ENCODE results near the gene CD79B. TPM values are rescaled to one million over a fixed set of nuclear protein-coding genes. Genes with fewer than 3 reads are reported as not detected.
A peak's percentile ranks its signal among the peaks of the same experiment; 100 is the strongest.

The CD79B gene
- polyA plus RNA-seq, 1 donor (not counting 4 experiments of a cell fraction or from before 2014, with no cell fraction given), result 0.07 TPM

GRCh38 chr17:63950940-63951907 is 19.1 kb upstream of the CD79B start:
- Histone ChIP-seq H3K79me2 (ENCODE audit: control insufficient read depth, insufficient read depth, low read length) (no peaks in the 10 kb centered on the region), H3K27me3 (ENCODE audit: control insufficient read depth, extremely low read depth, insufficient read depth, low read length) (peaks cover 28% of the 10 kb centered on the region), H3K27ac (ENCODE audit: control insufficient read depth, insufficient read depth, low read length) (no peak overlapping the region), H2AFZ (ENCODE audit: control insufficient read depth, low read length) (no peak overlapping the region), H3K9ac (ENCODE audit: control insufficient read depth, extremely low read depth, insufficient read depth, low read length) (no peak overlapping the region), H3K9me1 (ENCODE audit: control insufficient read depth, extremely low read depth, insufficient read depth, low read length) (no peaks in the 10 kb centered on the region), H3K4me1 (ENCODE audit: control insufficient read depth, extremely low read depth, insufficient read depth, low read length) (no peaks in the 10 kb centered on the region), H3K4me2 (ENCODE audit: control insufficient read depth, extremely low read depth, insufficient read depth, low read depth, low read length) (no peak overlapping the region), H3K36me3 (ENCODE audit: control insufficient read depth in 2 of 2, extremely low read depth in 1 of 2, insufficient read depth in 2 of 2, low read length in 2 of 2) (no peaks in the 10 kb centered on the region), H3K4me3 (ENCODE audit: control insufficient read depth in 2 of 3, extremely low read depth in 1 of 3, insufficient read depth in 2 of 3, low read depth in 1 of 3, low read length in 3 of 3) (no peak overlapping the region), H3K9me3 (ENCODE audit: control insufficient read depth, low read depth, low read length) (no peaks in the 10 kb centered on the region), H4K20me1 (ENCODE audit: control insufficient read depth, extremely low read depth, insufficient read depth, low read length) (no peaks in the 10 kb centered on the region)
- FAIRE-seq (no peak), DNase-seq (ENCODE audit: low read depth, low spot score) (no peak)
- TF ChIP-seq EZH2 (IDR thresholded peaks at IDR 0.05; ENCODE audit: low read length), result no peak
- TF ChIP-seq, protein P1, sequence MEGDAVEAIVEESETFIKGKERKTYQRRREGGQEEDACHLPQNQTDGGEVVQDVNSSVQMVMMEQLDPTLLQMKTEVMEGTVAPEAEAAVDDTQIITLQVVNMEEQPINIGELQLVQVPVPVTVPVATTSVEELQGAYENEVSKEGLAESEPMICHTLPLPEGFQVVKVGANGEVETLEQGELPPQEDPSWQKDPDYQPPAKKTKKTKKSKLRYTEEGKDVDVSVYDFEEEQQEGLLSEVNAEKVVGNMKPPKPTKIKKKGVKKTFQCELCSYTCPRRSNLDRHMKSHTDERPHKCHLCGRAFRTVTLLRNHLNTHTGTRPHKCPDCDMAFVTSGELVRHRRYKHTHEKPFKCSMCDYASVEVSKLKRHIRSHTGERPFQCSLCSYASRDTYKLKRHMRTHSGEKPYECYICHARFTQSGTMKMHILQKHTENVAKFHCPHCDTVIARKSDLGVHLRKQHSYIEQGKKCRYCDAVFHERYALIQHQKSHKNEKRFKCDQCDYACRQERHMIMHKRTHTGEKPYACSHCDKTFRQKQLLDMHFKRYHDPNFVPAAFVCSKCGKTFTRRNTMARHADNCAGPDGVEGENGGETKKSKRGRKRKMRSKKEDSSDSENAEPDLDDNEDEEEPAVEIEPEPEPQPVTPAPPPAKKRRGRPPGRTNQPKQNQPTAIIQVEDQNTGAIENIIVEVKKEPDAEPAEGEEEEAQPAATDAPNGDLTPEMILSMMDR (optimal IDR thresholded peaks at IDR 0.05 in 1 of 3, IDR thresholded peaks at IDR 0.05 in 1 of 3, conservative IDR thresholded peaks at IDR 0.05 in 1 of 3; ENCODE audit: extremely low read depth in 1 of 3, insufficient read depth in 2 of 3, low read length in 3 of 3), result peak; percentile 73 to 90 (median 89)
- dilution Hi-C loops (cut with MboI; ENCODE audit: extremely low pct_ligation_motif_present, low sequenced_read_pairs), result no loop called here

DNA sequence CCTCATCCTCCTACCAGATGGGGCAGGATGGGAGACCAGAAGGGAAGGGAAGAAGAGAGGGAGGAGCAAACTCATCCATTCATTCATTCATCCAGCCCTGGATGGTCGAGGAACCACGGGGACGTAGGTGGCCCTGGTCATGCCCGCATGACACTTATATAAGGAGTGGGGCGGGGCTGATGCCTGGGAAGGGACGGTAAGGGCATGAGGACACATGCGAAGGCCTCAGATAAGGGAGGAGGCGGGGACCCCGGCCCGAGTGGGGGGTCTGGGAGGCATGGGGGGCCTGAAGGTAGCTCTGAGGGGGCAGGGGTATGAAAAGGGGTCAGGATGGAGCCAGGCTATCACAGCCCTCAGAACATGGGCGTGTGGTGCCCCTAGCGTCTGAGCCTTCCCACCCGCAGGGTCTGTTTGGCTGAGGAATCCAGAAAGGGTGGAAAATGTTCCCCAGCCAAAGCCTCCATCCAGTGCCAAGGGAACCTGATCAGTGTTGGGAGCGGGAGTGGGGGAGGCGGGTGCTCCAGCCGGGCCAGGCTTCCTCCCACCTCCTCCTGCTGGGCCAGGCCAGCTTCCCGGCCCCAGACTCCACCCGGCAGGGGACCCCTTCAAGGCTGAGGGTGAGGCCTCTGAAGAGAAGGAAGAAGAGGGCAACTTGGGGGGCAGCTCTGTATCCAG is 17.6 kb upstream of the CD79B start:
- H2AFZ ChIP-seq (ENCODE audit: control insufficient read depth, low read length), result no peak overlapping the region
- no peak for FAIRE-seq

More for the DNA sequence above, 17.6 kb upstream of the CD79B start:
- Histone ChIP-seq H3K4me3 (ENCODE audit: control insufficient read depth in 2 of 3, extremely low read depth in 1 of 3, insufficient read depth in 2 of 3, low read depth in 1 of 3, low read length in 3 of 3) (no peak overlapping the region), H3K4me2 (ENCODE audit: control insufficient read depth, extremely low read depth, insufficient read depth, low read depth, low read length) (no peak overlapping the region), H3K9me3 (ENCODE audit: control insufficient read depth, low read depth, low read length) (no peaks in the 10 kb centered on the region), H3K9me1 (ENCODE audit: control insufficient read depth, extremely low read depth, insufficient read depth, low read length) (no peaks in the 10 kb centered on the region), H3K27me3 (ENCODE audit: control insufficient read depth, extremely low read depth, insufficient read depth, low read length) (peaks cover 28% of the 10 kb centered on the region), H3K27ac (ENCODE audit: control insufficient read depth, insufficient read depth, low read length) (no peak overlapping the region), H4K20me1 (ENCODE audit: control insufficient read depth, extremely low read depth, insufficient read depth, low read length) (no peaks in the 10 kb centered on the region), H3K9ac (ENCODE audit: control insufficient read depth, extremely low read depth, insufficient read depth, low read length) (no peak overlapping the region), H3K79me2 (ENCODE audit: control insufficient read depth, insufficient read depth, low read length) (no peaks in the 10 kb centered on the region), H3K36me3 (ENCODE audit: control insufficient read depth in 2 of 2, extremely low read depth in 1 of 2, insufficient read depth in 2 of 2, low read length in 2 of 2) (no peaks in the 10 kb centered on the region), H3K4me1 (ENCODE audit: control insufficient read depth, extremely low read depth, insufficient read depth, low read length) (no peaks in the 10 kb centered on the region)
- dilution Hi-C loops (cut with MboI; ENCODE audit: extremely low pct_ligation_motif_present, low sequenced_read_pairs), result no loop called here
- no peak for DNase-seq (ENCODE audit: low read depth, low spot score)
- TF ChIP-seq, protein P1 (optimal IDR thresholded peaks at IDR 0.05 in 1 of 3, IDR thresholded peaks at IDR 0.05 in 1 of 3, conservative IDR thresholded peaks at IDR 0.05 in 1 of 3; ENCODE audit: extremely low read depth in 1 of 3, insufficient read depth in 2 of 3, low read length in 3 of 3), result no peak
- TF ChIP-seq EZH2 (IDR thresholded peaks at IDR 0.05; ENCODE audit: low read length), result no peak

All from keratinocyte (primary cell).